GM18520 (cell line): Measurements from ENCODE around the gene GJC2.
"Not testable (repeated sequence)": the region's sequence is repeated elsewhere in the genome, so short reads cannot be mapped to it uniquely, and the experiment has no call there.

Experiments used
- ATAC-seq: cut with Tn5 transposase; IDR thresholded peaks from one replicate; pipeline ENCODE4 v1.9.1; 2021; ENCODE audit not compliant: unreplicated experiment

Gene GJC2

GRCh38 chr1:228170666-228171065 lies 20.9 kb downstream of the GJC2 start:
- ATAC-seq = no peak

GRCh38 chr1:228171221-228171891 lies 21.6 kb downstream of the GJC2 start:
- ATAC-seq = no peak

DNA sequence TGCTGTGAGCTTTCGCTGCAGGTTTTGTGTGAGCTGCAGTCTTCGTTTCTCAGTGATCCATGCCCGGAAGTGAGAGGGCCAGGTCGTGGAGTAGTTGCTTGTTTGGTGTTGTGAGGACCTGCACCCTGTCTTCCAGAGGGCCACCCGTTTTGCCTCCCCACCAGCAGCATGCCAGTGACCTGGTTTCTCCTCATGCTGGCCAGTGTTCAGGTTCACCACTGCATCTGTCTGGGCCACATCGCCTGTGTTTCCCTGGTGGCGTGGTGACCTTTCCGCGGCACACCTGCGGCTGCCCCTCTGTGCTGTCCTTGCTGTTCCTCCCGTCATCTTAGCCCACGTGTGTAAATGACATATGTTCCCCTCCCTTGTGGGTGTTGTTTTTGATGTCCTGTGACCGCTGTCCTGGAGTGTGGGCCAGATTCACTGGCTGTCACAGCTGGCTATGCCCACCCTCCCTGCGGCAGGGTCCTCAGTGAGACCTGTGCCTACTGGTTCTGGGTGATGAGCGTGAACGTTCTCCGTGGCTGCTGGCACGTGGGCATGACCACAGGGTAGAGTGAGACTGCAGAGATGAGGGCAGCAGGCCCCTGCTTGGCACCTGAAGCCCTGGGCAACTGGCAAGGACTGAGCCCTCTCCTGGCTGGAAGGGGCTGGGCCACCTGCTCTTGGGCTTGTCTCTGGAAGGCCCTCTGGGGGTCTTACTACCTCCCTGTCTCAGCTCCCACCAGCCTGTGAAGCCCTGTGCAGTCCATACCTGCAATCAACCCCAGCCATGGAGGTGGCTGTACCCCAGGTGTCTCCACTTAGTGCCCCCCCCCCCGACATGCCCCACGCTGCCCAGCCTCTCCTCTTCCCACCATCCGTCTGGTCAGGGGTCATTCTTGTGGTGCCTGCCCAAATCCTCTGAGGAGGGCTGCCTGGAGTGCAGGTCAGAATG lies 23.1 kb downstream of the GJC2 start:
- ATAC-seq = no peak

GRCh38 chr1:228173528-228174481 lies 24.1 kb downstream of the GJC2 start:
- ATAC-seq = not testable (repeated sequence)

DNA sequence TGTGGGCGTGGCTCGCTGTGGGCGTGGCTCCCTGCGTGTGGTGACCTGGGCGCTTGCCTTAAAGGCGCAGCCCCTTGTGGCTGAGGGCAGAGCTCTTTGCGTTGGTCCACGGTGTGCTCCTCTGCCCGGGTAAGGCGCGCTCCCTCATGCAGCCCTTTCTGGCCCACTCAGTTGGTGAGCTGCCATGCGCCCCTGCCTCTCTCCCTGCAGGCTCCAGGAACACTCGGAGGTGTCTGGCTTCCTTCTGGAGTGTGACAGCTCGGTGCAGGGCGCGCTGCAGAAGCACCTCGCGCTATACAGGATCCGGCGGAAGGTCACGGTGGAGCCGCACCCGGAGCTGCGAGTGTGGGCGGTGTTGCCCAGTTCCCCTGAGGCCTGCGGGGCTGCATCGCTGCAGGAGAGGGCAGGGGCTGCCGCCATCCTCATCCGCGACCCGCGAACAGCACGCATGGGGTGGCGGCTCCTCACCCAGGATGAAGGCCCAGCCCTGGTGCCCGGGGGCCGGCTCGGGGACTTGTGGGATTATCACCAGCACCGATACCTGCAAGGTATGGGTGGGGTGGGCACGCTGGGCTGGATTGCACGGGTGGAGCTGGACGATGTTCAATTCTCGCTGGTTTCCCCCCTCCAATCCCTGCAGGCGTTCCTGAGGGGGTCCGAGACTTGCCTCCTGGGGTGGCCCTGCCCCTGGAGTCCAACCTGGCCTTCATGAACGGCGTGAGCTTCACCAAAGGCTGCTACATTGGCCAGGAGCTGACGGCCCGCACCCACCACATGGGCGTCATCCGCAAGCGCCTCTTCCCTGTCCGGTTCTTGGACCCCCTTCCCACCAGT lies 25.0 kb downstream of the GJC2 start:
- ATAC-seq = no peak

DNA sequence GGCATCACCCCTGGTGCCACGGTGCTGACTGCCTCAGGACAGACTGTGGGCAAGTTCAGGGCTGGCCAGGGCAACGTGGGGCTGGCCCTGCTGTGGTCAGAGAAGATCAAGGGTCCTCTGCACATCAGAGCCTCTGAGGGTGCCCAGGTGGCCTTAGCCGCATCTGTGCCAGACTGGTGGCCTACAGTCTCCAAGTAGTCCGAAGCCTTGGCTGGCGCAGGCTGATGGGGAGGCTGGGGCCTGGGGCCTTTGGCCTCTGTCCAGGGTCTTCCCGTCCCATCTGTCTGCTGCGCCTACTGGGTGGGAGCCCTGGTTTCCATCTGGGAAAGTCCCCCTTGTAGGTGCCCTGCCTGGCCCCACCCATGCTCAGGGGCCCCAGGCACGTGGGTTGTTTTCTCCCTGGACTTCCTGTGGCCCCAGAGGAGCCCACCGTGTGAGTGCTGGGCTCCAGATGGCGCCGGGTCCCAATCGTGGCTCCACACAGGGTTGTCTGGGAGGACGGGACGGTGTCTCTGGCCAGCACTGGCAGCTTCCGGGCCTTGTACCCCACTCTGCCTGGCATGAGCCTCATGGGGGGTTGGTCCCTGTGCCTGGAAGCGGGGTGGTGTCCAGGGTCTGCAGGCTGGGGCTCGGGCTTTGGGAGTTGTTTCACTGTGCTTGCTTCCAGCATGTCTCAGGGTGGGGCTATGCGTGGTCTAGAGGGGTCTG lies 25.7 kb downstream of the GJC2 start:
- ATAC-seq = no peak

DNA sequence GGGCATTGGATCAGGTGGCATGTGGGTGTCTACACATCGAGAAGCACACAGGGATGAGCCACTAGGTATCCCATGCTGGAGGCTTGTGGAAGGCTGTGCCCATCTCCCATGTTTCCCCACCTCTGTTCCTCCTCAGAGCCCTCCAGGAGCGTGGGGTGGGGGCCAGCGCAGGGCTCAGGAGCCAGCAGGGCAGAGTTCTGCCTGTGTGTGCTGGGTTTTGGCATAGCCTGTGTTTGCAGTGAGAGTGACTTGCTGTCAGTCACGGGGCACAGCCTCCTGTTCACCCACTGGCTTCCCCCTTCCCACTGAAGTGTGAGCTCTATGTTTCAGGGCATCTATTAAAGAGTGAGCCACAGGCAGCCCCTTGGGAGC lies 26.3 kb downstream of the GJC2 start:
- ATAC-seq = no peak

DNA sequence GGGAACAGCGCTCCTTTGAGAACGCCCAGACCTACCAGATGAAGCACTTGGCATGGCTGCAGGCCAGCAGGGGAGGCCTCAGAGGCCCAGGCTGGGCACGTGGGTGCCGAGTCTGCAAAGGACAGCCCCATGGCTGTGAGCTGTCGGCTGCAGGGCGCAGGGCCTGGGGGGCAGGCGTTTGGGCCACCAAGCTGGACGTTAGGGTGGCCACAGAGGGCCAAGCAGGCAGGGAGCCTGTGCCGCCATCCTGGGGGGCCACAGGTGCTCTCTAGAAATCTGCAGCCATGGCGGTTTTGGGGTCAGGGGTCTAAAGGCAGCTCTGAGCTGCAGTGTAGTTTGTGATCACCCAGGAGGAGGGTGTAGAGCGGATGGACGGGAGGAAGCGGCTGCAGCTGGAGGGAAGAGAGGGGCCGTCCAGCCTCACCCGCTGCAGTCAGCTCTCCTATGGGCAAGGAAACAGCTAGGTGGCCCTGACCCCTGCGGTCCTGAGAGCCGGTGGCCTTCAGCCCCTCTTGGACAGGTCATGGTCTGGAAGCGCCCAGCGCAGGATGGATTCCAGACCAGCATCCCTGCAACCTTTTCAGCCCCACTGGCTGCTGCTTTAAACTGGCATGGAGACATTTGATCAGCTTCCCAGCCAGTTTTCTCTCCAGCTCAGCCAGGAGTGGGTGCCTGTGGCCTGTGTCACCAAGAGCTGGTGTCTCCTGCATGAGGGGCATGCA lies 26.9 kb downstream of the GJC2 start:
- ATAC-seq = no peak

DNA sequence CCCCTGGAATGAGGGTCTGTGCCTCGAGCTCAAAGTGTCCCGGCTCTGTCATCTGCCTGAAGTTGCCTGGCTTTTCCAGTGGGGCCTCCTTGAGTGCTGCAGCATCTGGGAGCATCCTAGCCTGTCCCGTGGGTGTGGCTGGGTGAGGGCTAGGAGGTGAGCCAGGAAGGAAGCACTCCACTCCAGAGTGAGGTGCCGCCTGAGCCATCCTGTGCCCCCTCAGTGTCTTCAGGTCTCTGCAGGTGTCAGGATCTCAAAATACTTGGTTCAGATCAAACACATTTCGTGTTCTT lies 27.4 kb downstream of the GJC2 start:
- no peak for ATAC-seq

DNA sequence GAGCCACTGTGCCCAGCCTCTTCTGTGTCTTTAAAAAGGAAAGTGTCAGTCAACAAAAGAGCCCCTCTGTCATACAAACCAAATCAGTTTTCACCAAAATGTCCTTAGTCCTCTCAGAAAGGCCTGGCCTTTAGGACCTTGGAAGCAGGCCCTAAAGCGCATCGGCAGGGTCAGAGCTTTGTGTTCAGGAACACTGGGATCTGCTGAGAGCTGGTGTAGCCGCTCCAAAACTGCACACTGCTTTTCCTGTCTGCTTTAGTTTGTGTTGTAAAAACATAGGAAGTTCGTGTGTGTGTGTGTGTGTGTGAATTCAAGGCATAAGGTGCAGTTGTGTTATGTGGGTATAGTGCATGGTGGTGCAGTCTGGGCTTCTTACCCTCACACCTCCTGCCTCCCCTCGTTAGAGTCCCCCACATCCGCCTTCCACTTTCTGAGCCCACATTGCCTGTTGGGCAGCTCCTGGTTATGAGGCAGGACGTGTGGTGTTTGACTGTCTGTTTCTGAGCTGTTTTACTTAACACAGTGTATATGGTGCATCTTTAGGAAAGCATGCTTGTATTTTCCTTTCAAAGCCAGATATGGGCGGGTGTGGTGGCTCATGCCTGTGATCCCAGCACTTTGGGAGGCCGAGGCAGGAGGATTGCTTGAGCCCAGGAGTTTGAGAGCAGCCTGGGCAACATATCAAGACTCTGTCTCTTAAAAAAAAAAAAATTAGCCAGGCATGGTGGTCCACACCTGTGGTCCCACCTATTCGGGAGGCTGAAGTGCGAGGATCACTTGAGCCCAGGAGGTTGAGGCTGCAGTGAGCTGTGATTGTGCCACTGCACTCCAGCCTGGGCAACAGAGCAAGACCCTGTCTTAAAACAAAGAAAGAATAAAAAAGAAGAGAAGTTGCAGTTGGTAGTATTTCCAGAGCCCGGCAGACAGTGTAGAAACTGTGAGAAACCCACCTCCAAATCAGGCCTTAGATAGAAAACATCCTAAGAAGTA lies 28.3 kb downstream of the GJC2 start:
- no peak for ATAC-seq

DNA sequence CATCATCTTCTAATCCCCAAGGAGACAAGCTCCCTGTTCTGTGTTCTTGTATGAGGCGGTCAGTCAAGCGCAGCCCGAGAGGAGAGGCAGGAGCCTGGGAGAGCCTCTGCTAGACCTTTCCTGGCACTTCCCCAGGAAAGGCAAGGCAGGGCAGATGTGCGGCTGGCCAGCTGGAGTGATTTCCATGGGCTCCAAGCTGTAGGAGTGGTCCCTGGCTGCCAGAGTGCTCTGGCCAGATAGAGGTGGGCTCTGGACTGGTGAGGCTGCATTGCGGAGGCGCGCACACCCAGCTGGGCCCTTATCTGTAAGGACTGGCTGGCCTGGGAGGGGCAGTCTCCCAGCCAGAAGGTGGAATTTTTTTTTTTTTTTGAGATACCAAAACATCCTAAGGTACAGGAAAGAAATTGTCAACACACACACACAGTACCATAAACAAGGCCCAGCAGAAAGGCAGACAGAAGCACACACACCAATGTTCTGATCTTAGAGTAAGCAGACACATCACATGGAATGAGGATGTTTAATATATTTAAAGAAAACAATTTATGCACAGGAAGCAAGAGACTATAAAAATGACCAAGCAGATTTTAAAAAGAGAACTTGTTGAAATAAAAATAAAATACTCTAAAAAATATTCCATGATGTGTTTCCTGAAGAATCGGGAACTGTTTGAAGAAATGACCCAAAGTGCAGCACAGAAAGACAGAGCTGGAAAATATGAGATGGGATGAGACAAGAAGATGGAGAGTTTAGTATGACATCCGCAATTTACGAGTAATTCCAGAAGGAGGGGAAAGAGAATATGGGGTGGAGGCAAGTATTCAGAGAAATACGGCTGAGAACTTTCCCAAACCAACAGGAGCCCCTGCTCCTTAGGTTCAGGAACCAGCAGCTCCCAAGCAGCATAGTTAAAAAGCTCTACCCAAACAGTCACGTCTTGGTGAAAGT lies 29.3 kb downstream of the GJC2 start:
- ATAC-seq = no peak

DNA sequence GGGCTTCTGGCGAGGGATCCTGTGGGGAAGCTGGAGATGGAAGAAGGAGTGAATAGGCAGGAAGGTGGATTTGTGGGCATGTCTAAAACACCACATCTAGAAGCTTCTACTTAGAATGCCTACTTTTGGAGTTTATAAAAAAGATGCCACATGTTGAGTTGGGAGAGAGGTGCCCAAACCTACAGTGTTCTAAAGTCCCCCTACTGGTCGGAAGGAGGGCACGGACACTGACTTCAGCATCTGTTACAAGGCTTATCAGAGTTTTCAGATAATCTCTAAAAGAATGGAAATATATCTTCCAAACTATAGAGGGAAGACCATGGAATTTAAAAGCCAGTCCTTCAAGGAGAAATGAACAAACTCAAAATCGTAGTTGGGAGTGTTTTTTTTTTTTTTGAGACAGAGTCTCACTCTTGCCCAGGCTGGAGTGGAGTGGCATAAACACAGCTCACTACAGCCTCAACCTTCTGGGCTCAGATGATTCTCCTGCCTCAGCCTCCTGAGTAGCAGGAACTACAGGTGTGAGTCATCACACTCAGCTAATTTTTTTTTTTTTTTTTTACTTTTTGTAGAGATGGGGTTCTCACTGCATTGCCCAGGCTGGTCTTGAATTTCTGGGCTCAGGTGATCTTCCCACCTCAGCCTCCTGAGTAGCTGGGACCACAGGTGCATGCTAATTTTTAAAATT lies 30.7 kb downstream of the GJC2 start:
- ATAC-seq = no peak

- no peak for ATAC-seq
These were observed 31.4 kb downstream of the GJC2 start for GRCh38 chr1:228180959-228181644.

GRCh38 chr1:228181645-228182034 lies 31.9 kb downstream of the GJC2 start:
- ATAC-seq = no peak

DNA sequence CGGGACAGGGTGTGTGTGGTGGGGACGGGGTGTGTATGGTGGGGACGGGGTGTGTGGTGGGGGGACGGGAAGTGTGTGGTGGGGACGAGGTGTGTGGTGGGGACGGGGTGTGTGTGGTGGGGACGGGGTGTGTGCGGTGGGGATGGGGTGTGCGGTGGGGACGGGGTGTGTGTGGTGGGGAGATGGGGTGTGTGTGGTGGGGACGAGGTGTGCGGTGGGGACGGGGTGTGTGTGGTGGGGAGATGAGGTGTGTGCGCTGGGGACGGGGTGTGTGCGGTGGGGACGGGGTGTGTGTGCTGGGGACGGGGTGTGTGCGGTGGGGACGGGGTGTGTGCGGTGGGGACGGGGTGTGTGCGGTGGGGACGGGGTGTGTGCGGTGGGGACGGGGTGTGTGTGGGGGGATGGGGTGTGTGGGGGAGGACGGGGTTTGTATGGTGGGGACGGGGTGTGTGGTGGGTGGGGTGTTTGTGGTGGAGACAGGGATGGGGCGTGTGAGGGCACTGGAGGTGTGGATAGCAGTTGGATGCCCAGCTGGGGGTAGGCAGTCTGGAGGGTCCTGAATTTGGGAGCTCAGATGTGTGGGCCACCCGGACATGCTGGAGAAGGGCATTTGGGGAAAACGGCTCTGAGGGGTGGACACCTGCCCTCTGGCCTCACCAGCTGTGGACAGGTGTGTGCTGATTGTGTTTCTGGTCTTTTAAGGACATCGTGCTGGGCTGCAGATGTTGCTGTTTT lies 32.7 kb downstream of the GJC2 start:
- no peak for ATAC-seq
